Measurements from ENCODE around the gene ADGRG2.

DNA sequence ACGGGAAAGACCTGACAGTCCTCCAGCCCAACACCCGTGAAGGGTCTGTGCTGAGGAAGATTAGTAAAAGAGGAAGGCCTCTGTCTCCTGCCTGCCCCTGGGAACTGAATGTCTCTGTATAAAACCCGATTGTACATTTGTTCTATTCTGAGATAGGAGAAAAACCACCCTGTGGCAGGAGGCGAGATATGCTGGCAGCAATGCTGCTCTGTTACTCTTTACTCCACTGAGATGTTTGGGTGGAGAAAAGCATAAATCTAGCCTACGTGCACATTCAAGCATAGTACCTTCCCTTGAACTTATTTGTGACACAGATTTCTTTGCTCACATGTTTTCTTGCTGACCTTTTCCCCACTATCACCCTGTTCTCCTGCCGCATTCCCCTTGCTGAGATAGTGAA, 142.0 kb downstream of the ADGRG2 start:
- TF ChIP-seq, protein P1, sequence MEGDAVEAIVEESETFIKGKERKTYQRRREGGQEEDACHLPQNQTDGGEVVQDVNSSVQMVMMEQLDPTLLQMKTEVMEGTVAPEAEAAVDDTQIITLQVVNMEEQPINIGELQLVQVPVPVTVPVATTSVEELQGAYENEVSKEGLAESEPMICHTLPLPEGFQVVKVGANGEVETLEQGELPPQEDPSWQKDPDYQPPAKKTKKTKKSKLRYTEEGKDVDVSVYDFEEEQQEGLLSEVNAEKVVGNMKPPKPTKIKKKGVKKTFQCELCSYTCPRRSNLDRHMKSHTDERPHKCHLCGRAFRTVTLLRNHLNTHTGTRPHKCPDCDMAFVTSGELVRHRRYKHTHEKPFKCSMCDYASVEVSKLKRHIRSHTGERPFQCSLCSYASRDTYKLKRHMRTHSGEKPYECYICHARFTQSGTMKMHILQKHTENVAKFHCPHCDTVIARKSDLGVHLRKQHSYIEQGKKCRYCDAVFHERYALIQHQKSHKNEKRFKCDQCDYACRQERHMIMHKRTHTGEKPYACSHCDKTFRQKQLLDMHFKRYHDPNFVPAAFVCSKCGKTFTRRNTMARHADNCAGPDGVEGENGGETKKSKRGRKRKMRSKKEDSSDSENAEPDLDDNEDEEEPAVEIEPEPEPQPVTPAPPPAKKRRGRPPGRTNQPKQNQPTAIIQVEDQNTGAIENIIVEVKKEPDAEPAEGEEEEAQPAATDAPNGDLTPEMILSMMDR (IDR thresholded peaks at IDR 0.05) = peak in 2 of 6 experiments; percentile 15 to 17
- peak in 1 of 2 donors; percentile 11 for TF ChIP-seq POLR2A (IDR thresholded peaks at IDR 0.05)

Measured in adrenal gland (tissue), 5 donors.